Activated T-cell treated with anti-CD3 and anti-CD28 coated beads, Interleukin-2, amount 50 U/mL, for 4 hours (primary cell): ENCODE measurements around the gene PRUNE2. TPM values are rescaled to one million over a fixed set of nuclear protein-coding genes. Genes with fewer than 3 reads are reported as not detected.

Experiments
- total RNA-seq, 3 donors: library from RNA; stranded (reverse); gene quantifications; one replicate each; pipeline ENCODE4 v1.2.1, GENCODE V29; 2021

PRUNE2 gene
- total RNA-seq, 3 donors from 2014 or later, result 0.05 to 0.08 TPM; not detected in 1

Other genes starting within 250 kb of the PRUNE2 start
- not detected for gene PCA3, start 141.7 kb downstream of the PRUNE2 start, total RNA-seq
- not detected for gene FOXB2, start 113.5 kb upstream of the PRUNE2 start, total RNA-seq